MCF 10A (cell line): ENCODE data around the gene KAT2A. TPM values are rescaled to one million over a fixed set of nuclear protein-coding genes. Genes with fewer than 3 reads are reported as not detected.
"Not testable (repeated sequence)": the region's sequence is repeated elsewhere in the genome, so short reads cannot be mapped to it uniquely, and the experiment has no call there.

Experiments
- BruUV-seq: library from RNA; stranded (reverse); fragments of 400-500 nt; replicated peaks from 2 replicates; lab custom pipeline; 2021; lab: Mats Ljungman, UMichigan
- CTCF ChIA-PET: fragments of 300-600 bp; sonication (Branson Sonifier 250); formaldehyde crosslinking; extraction: SDS; loops from one replicate; lab custom pipeline; 2021; ENCODE audit warnings: antibody characterized with exemption, inconsistent platforms; lab: Yijun Ruan, JAX
- POLR2A ChIA-PET: fragments of 300-600, 350-650 bp; sonication (Branson Sonifier 250); formaldehyde crosslinking; extraction: SDS; loops from one replicate; lab custom pipeline; 2020; ENCODE audit warnings: antibody characterized with exemption, inconsistent platforms; lab: Yijun Ruan, JAX
- DNase-seq: peaks from one replicate; pipeline ENCODE4 v3.0.0-alpha.2; 2018; ENCODE audit not compliant: unreplicated experiment
- H3K27ac Mint-ChIP-seq: one replicate; pipeline ENCODE4 v1.8.0; 2022; ENCODE audit warnings: mild to moderate bottlenecking, low read depth, mixed read lengths; ENCODE audit not compliant: unreplicated experiment
- H3K27me3 Mint-ChIP-seq: one replicate; pipeline ENCODE4 v1.8.0; 2022; ENCODE audit warnings: mixed read lengths; ENCODE audit not compliant: insufficient read depth, unreplicated experiment
- H3K36me3 Mint-ChIP-seq: one replicate; pipeline ENCODE4 v1.8.0; 2022; ENCODE audit warnings: mild to moderate bottlenecking, moderate library complexity, mixed read lengths; ENCODE audit not compliant: insufficient read depth, unreplicated experiment
- H3K4me1 Mint-ChIP-seq: one replicate; pipeline ENCODE4 v1.8.0; 2022; ENCODE audit warnings: mixed read lengths; ENCODE audit not compliant: insufficient read depth, unreplicated experiment
- H3K4me3 Mint-ChIP-seq: one replicate; pipeline ENCODE4 v1.8.0; 2022; ENCODE audit warnings: mild to moderate bottlenecking, moderate library complexity, mixed read lengths; ENCODE audit not compliant: unreplicated experiment
- H3K9me3 Mint-ChIP-seq: one replicate; pipeline ENCODE4 v1.8.0; 2022; ENCODE audit warnings: mixed read lengths; ENCODE audit not compliant: unreplicated experiment
- intact Hi-C: fragments of 100-400 bp; cut with micrococcal nuclease; formaldehyde crosslinking; loops from 2 replicates; pipeline ENCODE4 v1.14.1; 2022
- total RNA-seq: library from RNA; stranded (reverse); gene quantifications from 2 replicates; pipeline ENCODE4 v1.2.3, GENCODE V29; 2022
- TF ChIP-seq, protein P1 (sequence below): fragments of 200-600 bp; IDR thresholded peaks from one replicate; pipeline ENCODE4 v1.8.0; 2022; ENCODE audit warnings: antibody characterized with exemption, mild to moderate bottlenecking; ENCODE audit not compliant: unreplicated experiment

Gene KAT2A
- total RNA-seq, 1 experiment from 2014 or later: 44.6 TPM

DNA sequence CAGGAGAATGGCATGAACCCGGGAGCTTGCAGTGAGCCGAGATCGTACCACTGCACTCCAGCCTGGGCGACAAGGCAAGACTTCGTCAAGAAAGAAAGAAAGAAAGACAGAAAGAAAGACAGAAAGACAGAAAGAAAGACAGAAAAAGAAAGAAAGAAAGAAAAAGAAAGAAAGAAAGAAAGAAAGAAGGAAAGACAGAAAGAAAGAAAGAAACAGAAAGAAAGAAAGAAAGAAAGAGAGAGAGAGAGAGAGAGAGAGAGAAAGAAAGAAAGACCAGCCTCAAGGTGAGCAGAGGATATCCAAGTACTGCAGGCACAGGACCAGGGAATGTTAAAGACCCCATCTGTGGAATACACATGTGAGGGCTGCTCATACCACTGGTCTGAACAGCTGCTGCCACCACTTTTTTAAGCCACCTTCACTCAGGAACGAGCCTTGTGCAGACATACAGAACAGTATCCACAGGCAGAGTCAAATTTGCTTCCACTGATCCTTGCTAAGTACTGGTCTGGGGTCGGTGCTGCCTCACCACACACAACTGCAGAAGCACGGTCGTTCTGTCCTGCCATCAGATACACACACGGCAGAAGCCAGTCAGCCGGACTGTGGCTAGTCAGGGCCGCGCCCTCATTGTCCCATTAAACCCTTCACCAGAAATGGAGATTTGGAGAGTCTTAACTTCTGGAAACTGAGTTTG lies 25.9 kb upstream of the KAT2A start:
- POLR2A ChIA-PET: no interaction called here
- Mint-ChIP-seq H3K27ac (no peak overlapping the region), H3K27me3 (no peaks in the 10 kb centered on the region), H3K36me3 (peaks cover 42% of the 10 kb centered on the region), H3K4me1 (peaks cover 12% of the 10 kb centered on the region), H3K4me3 (no peak overlapping the region), H3K9me3 (no peaks in the 10 kb centered on the region)
- CTCF ChIA-PET: no interaction called here
- intact Hi-C loops: no loop called here
- TF ChIP-seq, protein P1, sequence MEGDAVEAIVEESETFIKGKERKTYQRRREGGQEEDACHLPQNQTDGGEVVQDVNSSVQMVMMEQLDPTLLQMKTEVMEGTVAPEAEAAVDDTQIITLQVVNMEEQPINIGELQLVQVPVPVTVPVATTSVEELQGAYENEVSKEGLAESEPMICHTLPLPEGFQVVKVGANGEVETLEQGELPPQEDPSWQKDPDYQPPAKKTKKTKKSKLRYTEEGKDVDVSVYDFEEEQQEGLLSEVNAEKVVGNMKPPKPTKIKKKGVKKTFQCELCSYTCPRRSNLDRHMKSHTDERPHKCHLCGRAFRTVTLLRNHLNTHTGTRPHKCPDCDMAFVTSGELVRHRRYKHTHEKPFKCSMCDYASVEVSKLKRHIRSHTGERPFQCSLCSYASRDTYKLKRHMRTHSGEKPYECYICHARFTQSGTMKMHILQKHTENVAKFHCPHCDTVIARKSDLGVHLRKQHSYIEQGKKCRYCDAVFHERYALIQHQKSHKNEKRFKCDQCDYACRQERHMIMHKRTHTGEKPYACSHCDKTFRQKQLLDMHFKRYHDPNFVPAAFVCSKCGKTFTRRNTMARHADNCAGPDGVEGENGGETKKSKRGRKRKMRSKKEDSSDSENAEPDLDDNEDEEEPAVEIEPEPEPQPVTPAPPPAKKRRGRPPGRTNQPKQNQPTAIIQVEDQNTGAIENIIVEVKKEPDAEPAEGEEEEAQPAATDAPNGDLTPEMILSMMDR: no peak
- no TSS peak for BruUV-seq
- no peak for DNase-seq

DNA sequence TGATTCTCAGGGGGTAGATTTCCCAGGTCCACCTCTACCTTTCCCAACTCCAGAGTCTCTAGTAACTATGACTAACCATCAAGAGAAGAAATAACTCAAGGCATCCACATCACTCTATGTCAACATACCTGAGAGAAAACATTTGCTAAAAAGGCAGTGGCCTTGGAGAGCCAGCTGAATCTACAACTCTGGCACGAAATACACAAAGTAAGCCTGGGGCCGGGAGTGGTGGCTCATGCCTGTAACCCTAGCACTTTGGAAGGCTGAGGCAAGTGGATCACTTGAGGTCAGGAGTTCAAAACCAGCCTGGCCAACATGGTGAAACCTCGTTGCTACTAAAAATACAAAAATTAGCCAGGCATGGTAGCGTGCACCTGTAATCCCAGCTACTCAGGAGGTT lies 22.0 kb upstream of the KAT2A start:
- ChIA-PET POLR2A (interaction anchor here (0.5 kb wide), 1 partner anchor 131 kb away, joined by 3 read pairs; no protein-coding TSS in a partner anchor), CTCF (interaction anchor here (0.9 kb wide), 1 partner anchor 13 kb away, joined by 3 read pairs; no protein-coding TSS in a partner anchor)
- intact Hi-C loops, DNase-seq, BruUV-seq, H3K9me3 Mint-ChIP-seq, H3K4me3 Mint-ChIP-seq, H3K27me3 Mint-ChIP-seq, H3K4me1 Mint-ChIP-seq, H3K27ac Mint-ChIP-seq: not testable (repeated sequence)
- peaks cover 53% of the 10 kb centered on the region for H3K36me3 Mint-ChIP-seq

DNA sequence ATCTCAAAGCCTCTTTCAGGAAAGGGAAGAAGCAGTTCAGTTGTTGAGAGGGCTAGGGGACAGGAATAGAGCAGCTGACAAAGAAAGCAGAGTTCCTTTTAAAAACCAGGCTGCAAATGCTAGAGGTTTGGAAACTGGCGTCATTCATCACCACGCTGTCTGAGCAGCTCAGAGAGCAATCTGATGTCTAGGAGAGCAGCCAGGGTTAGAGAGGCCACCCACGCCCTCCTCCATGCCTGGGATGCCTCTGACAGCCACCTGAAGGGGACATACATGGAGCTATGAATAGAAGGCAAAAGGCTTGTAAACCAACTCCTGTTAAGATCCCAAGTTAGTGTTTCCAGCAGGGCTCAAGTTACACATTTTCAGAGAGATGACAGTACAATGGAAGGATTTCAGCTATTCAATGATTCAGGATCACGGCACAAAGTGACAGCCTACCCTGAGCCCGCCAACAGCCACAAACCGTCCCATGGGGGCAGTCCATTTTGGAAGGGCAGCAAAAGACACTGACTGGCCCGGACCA lies 21.3 kb upstream of the KAT2A start:
- TF ChIP-seq, protein P1: no peak
- ChIA-PET CTCF (interaction anchor here (0.9 kb wide), 1 partner anchor 12 kb away, joined by 3 read pairs; no protein-coding TSS in a partner anchor), POLR2A (interaction anchor here (0.5 kb wide), 1 partner anchor 132 kb away, joined by 3 read pairs; no protein-coding TSS in a partner anchor)
- DNase-seq: no peak
- BruUV-seq: no TSS peak
- Mint-ChIP-seq H3K27me3 (no peaks in the 10 kb centered on the region), H3K36me3 (peaks cover 50% of the 10 kb centered on the region), H3K9me3 (no peaks in the 10 kb centered on the region), H3K4me1 (no peaks in the 10 kb centered on the region), H3K27ac (no peak overlapping the region), H3K4me3 (no peak overlapping the region)
- intact Hi-C loops: no loop called here

DNA sequence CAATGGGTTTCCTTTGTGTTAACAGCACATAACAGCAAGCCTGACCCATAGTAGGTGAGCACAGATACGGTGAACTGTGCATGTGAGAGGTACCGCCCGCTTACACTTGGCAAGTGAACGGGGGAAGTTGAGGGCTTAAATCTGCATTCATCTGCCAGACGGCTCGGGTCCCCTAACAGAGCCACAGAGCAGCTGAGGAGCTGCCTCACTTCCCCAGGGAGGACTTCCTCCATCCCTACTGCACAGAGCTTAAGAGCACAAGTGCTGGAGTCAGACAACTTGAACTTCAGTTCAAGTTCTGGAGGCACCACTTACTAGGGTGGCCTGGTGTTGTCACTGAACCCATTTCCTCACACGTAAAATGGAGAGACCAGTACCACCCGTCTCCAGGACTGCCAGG lies 20.2 kb upstream of the KAT2A start:
- intact Hi-C loops: no loop called here
- TF ChIP-seq, protein P1: no peak
- Mint-ChIP-seq H3K4me1 (no peaks in the 10 kb centered on the region), H3K27ac (no peak overlapping the region), H3K27me3 (no peaks in the 10 kb centered on the region), H3K9me3 (no peaks in the 10 kb centered on the region), H3K4me3 (no peak overlapping the region), H3K36me3 (peaks cover 55% of the 10 kb centered on the region)
- DNase-seq: no peak
- BruUV-seq: no TSS peak
- ChIA-PET POLR2A (interaction anchor here (0.6 kb wide), 1 partner anchor 20 kb away, joined by 3 read pairs; the partner anchor contains the start of gene KAT2A), CTCF (no interaction called here)

DNA sequence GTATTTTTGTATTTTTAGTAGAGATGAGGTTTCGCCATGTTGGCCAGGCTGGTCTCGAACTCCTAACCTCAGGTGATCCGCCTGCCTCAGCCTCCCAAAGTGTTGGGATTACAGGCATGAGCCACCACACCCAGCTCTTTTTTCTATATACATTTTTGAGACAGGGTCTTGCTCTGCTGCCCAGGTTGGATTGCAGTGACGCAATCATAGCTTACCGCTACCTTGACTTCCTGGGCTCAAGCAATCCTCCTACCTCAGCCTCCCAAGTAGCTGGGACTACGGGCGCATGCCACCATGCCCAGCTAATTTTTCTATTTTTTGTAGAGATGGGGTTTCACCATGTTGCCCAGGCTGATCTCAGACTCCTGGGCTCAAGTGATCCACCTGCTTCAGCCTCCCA lies 19.5 kb upstream of the KAT2A start:
- peaks cover 62% of the 10 kb centered on the region for H3K36me3 Mint-ChIP-seq
- POLR2A ChIA-PET, H3K9me3 Mint-ChIP-seq, H3K4me3 Mint-ChIP-seq, H3K27ac Mint-ChIP-seq, H3K27me3 Mint-ChIP-seq, BruUV-seq, H3K4me1 Mint-ChIP-seq, intact Hi-C loops, DNase-seq: not testable (repeated sequence)
- CTCF ChIA-PET: interaction anchor here (0.6 kb wide), 1 partner anchor 163 kb away, joined by 4 read pairs; no protein-coding TSS in a partner anchor
